GM12892 (cell line): ENCODE measurements around the gene CLNK.

ENCODE experiments used
- POLR2A ChIP-seq: IDR thresholded peaks from 2 replicates; pipeline ENCODE4 v1.6.1; 2011; ENCODE audit warnings: low read depth, low read length, control low read depth
- POLR2AphosphoS5 ChIP-seq: IDR thresholded peaks from 2 replicates; pipeline ENCODE4 v1.6.1; 2011; ENCODE audit warnings: low read depth, low read length, control low read depth
- TAF1 ChIP-seq: IDR thresholded peaks from 2 replicates; pipeline ENCODE4 v1.6.1; 2011; ENCODE audit warnings: low read depth, mild to moderate bottlenecking, control low read depth, low read length, borderline replicate concordance

- no peak for TF ChIP-seq POLR2AphosphoS5
- no peak for TF ChIP-seq POLR2A
- no peak for TF ChIP-seq TAF1
These were observed 46.6 kb upstream of the CLNK start for GRCh38 chr4:10731162-10731561.
